HG03095 (cell line): ENCODE data around the gene ULK4.
"Not testable (repeated sequence)": the region's sequence is repeated elsewhere in the genome, so short reads cannot be mapped to it uniquely, and the experiment has no call there.

Experiments used
- ATAC-seq: cut with Tn5 transposase; IDR thresholded peaks from one replicate; pipeline ENCODE4 v1.9.1; 2021; ENCODE audit warnings: moderate library complexity; ENCODE audit not compliant: unreplicated experiment

Gene ULK4

DNA sequence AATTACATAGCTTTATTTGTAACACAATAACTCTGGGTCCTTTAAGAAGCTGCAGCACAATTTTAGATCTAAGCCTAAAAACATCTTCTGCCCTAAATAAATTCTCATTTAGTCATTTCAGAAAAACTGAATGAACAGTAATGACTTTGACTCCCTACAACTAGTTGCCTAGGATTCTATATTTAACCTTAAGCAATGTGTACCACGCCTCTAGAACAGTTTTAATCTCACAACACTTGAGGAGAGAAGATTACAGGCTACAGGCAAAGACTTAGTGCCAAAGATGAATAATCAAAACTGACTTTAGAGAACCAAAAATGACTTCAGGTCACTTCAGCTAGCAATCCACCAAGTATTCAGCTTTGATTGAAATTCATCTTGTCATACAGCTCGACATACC, 192.8 kb downstream of the ULK4 start:
- ATAC-seq = no peak

DNA sequence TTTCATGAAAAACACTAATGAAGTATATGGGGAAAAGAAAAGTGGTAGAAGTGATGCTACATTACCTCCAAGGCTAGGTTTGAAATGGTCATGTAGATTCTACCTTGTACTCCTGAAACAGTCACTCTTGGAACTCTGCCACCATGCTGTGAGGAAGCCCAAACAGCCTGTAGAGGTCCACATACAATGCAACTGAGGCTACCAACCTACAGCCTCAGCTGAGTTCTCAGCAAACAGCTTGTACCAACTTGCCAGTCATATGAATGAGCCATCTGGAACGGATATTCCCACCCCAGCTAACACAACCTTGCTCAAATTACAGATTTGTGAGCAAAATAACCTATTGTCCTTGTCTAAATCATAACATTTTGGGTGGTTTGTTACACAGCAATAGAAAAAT, 193.5 kb downstream of the ULK4 start:
- no peak for ATAC-seq

DNA sequence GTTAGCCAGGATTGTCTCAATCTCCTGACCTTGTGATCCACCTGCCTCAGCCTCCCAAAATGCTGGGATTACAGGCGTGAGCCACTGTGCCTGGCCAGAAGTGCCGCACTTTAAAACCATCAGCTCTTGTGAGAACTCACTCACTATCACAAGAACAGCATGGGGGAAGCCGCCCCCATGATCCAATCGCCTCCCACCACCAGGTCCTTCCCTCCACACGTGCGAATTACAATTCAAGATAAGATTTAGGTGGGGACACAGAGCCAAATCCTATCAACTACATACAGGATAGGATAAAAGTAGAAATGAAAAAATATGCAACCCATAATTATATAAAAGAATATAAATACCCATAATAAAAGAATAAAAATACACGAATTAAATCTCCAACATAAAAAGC, 199.0 kb downstream of the ULK4 start:
- not testable (repeated sequence) for ATAC-seq

DNA sequence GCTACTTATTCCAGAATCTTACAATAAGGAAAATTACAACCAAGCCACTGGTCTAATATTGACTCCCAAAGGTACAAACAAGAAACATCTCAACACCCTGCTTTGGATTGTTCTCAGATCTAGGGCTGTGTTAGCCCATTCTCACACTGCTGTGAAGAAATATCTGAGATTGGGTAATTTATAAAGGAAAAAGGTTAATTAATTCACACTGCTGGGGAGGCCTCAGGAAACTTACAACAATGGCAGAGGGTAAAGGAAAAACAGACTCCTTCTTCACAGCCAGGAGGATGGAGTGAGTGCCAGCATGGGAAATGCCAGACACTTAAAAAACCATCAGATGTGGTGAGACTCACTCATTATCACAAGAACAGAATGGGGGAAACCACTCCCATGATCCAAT, 208.3 kb downstream of the ULK4 start:
- no peak for ATAC-seq

DNA sequence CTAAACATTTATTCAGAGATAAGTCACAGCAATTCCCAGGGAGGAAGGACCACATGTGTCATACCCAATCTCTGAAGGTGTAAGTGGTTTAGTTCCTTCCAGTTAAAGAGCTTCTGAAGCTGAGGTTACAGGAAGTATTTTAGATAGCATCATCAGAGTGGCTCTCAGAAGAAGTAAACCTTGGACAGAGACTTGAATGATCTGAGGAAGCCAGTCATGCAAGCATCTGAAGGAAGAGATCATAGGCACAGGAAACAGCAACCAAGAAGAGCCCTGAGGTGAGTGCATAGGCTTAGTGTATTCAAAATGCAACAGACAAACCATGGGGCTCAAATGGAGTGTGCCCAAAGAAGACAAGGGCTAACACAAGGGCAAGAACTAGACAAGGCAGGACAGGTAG, 210.3 kb downstream of the ULK4 start:
- no peak for ATAC-seq

DNA sequence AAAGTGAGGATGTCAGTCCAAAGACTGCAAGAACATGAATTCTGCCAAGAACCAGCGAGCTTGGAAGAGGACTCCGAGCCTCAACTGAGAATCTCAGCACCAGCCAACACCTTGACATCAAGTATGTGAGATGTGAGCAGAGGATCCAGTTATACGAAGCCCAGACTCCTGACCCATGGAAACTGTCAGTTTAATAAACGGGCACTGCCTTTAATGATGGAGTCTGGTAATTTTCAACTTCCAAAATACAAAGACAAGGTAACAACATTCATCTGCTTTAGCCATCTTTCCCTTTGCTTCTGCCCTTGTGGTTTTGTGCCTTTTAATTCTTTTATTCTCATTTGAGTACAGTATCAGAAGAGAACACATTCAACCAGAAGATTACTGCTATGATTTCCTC, 211.9 kb downstream of the ULK4 start:
- no peak for ATAC-seq

DNA sequence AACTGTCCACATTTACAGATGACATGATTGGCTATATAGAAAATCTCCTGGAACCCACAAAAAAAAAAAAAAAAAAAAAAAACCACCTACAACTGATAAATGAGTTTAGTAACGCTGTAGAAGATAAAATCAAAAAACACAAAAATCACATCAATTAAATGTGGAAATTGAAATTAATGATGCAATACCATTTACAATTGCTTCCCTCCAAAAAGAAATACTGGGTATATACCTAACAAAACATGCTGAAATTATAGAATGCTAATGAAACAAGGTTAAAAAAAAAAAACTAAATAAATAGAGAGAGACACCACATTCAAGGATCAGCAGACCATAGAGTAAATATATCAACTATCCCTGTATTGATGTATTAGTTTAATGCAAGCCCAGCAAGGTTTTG, 215.7 kb downstream of the ULK4 start:
- no peak for ATAC-seq

DNA sequence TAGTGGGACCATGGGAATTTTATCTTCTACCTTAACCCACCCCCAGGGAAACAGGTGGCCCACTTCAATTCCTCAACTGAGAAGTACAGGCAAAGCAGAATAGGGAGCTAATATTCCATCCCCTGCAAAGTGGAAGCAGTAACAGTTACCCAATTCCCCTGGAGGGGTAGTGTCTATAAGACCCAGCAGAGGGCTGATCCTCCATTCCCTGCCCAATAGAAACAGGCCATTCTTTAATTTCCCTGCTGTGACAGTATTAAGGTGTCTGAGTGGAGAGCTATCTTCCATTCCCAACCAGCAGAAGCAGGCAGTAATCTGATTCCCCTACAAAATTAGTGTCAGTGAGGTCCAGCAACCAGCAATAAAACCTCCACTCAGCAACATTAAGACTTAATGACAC, 219.8 kb downstream of the ULK4 start:
- no peak for ATAC-seq

DNA sequence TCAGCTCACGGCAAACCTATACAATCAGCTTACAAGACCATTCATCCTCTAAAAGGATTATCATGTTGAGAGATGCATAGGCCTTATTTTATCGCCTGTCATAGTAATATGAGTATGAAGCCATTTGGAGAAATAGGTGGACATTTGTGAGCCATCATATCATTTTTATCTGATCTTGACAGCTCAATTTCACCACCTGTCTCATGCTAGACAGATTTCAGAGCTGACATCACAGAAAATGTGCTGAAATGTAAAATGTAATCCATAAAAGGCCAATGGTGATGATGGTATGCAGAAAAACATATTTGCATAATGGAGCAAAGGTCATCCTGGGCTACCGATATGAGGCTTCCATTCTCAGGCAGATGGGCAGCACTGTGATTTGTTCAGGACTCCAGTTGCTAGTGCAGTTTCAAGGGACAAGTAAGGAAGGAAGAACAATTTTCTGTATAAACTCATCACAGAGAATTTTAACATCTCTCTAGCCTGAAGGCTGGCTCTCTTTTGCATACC, 221.5 kb downstream of the ULK4 start:
- no peak for ATAC-seq

DNA sequence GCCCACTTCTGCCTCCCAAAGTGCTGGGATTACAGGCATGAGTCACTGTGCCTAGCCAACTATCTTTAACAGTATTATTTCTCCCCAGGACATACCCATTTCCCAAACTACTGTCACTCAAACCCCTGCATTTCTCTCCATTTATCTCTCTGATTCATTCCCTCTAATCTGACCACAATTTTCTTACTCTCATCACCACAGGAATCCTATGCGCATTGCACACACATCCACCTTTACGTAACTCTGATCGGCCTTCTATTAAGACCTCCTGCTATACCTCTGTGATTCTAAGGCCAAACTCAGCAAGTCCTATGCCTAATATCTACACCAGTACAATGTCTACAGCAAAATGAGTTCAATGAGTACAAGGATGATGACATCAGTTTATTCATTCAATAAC, 235.0 kb downstream of the ULK4 start:
- no peak for ATAC-seq

DNA sequence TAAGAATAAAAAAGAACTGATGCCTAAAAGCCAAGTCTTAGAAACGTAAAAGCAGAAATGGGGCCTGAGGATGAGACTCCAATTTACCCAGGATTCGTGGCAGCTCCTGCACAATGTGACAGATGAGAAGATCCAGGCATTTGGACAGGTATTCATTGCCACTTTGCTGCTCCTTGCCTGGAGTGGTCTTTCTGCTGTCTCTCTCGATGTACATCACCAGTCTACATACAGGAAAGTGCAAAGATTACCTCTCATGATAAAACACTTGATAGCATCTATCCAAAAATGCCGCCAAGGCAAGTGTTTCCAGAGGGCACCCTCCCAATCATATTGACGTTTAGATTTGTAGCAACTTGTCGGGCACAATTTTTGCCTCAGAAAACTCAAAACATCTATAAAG, 244.3 kb downstream of the ULK4 start:
- ATAC-seq = no peak

DNA sequence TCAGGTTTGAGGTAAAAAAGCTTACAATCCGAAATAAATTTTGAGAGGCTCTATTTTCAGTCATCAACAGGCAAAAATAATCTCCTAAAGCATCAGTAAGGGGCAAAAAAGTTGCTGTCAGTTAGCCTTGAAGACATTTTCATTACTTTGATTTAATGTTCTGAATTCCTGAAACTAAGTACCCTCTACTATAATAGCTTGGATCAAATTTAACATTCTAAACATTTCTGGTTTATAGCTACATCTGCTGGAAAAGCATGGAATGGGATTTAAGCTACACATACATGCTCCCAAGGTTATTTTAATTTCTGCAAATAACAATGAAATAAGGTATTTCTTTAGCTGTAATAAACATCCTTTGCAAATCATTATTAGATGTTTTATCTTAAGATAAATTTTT, 245.4 kb downstream of the ULK4 start:
- no peak for ATAC-seq

DNA sequence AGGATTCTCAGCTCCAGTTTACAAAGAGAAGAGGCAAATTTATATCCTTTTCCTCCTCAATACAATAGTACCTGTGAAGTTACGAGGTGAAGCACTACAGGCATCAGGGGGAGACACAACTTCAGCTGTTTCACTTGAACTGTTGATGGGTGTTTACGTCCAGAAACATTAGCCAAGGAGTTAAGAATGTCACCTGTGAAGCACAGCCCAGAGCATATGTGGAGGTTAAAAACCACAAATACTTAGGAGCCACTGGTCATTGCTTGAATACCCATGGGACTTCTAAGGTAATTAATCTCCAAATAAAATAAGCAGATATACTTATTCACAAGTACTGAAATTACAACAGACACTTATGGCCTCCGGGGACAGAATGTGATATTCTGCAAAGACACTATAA, 246.5 kb downstream of the ULK4 start:
- no peak for ATAC-seq

DNA sequence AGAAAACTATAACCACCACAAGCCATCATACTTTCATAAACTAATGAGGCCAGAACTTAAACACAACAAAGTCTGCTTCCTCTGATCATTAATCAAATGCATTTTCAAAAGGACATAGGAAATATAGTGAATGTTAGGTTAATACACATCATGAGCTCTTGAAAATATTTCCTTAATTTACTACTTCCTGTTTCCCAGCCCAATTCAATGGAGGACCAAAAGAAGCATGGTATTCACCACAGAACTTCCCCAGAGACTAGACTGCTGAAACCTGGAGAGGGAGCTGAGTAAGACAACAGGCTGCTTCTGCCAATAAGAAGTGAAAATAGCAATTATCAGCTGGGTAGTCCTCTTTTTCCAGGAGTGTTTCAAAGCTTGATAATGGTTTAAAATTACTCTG, 250.3 kb downstream of the ULK4 start:
- no peak for ATAC-seq

DNA sequence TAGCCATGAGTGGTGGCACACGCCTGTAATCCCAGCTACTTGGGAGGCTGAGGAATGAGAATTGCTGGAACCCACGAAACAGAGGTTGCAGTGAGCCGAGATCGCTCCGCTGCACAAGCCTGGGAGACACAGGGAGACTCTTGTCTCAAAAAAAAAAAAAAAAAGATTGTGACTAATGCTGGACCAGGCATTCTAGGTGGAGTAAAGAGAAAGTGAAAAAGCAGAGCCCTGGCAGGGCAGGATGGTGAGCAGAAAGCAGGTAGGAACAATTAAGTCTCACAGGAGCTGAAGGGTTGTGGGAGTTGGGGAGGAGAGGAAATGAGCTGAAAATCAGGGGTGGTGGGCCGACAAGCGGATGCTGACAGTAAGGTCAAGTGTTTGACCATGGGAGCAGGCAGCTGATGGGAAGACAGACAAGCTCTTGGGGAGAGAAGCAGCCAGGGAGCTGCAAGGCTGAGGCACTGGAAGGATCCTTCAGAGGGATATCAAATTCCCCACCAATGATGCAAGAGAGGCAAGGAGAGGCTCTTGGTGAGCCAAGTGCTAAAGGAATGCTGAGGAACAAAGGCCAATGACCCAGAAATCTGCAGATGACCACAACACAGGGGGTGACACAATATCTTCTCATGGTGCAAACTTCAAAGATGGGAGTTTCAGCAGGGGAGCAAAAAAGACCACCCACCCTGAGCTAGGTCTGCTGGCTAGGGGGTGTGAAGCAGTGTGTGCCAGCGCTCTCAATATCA, 251.1 kb downstream of the ULK4 start:
- ATAC-seq = no peak

DNA sequence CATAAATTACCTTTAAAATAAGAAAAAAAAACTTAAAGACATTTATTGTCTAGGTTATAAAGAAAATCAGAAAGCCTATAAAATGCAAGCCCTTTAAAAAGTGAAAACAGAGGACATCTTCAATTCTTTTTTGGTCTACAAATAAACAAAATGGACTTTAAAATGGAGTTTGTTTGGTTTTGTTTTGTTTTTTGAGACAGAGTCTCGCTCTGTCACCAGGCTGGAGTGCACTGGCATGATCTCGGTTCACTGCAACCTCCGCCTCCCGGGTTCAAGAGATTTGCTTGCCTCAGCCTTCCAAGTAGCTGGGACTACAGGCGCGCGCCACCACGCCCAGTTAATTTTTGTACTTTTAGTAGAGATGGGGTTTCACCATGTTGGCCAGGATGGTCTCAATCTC, 252.7 kb downstream of the ULK4 start:
- ATAC-seq = not testable (repeated sequence)

DNA sequence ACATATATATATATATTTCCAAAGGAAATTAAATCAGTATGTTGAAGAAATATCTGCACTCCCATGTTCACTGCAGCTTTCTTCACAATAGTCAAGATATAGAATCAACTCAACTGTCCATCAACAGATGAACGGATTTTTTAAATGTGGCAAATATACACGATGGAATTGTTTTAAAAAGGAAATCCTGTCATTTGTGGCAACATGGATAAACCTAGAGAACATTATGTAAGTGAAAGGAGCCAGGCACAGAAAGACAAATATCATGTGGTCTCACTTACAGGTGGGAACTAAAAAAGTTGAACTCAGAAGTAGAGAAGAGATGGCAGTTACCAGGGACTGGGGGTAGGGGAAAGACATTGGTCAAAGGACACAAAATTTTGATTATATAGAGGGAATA, 253.7 kb downstream of the ULK4 start:
- no peak for ATAC-seq

DNA sequence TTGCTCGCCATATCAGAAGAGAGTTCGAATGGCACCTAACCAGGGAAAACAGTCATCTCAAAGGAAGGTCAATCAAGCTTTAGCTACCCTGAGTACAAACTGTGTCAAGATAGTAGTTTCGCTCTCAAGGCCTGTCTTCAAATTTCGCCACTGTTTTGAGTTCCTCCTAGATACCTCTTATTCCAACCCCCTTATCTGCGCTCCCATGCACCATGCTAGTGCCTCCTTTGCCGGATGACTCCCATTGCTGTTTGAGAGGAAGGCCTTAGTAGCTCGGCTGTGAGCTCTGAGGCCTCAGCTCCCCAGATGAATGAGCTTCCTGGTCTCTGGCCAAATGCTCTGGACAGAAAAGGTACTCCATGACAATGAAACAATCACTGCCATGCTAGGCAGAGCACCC, 256.0 kb downstream of the ULK4 start:
- ATAC-seq = no peak

DNA sequence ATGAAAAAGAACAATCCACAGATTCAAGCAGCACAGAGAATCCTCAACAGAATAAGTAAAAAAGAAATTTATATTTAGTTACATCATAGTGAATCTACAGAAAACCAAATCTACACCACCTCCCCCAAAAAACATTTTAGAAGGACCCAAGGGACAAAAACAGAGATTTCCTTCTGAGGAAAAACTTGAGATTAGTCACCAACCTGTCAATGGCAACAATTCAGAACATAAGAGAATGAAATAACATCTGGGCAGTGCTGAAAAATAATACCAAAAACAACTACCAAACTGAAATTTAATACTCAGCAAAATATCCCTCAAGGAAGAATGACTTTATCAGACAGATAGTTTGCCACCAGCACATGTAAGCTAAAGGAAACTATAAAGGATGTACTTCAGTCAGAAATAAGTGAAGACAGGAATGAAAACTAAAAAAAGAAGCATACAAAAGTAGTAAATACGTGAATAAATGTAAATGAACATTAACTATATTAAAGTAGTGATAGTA, 260.7 kb downstream of the ULK4 start:
- ATAC-seq = no peak

DNA sequence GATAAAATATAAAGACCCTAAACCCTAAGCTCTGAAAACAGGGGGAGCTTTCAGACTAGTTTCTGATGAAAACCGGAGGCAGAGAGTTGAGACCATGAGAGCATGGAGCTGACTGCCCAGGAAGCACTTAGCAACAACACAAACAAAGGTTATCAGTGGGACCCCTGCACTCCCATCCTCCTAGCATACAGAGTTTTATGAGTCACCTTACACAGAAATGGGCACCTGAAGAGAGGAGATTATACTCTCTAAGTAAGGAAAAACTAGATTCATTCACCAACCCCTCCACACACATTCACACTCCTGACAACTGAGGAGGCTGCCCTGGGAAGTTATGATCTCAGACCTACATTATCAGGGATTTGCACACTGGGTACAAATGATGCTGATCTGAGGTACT, 261.7 kb downstream of the ULK4 start:
- ATAC-seq = no peak

DNA sequence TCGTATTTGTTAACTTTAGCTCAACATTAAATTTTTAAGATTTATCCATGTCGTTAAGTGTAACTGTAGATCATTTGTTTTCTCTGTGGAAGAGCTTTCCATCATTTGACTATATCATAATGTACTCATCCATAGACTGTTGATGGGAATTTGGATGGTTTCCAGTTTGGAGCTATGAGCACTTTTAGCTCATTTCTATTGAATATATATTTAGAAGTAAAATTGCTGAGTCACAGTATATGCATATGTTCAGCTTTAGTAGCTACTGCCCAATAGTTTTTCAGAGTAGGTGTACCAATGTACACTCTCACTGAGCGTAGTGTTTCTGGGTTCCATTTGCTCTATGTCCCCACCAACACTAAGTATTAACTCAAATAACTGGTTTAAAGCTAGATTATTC, 263.0 kb downstream of the ULK4 start:
- no peak for ATAC-seq

DNA sequence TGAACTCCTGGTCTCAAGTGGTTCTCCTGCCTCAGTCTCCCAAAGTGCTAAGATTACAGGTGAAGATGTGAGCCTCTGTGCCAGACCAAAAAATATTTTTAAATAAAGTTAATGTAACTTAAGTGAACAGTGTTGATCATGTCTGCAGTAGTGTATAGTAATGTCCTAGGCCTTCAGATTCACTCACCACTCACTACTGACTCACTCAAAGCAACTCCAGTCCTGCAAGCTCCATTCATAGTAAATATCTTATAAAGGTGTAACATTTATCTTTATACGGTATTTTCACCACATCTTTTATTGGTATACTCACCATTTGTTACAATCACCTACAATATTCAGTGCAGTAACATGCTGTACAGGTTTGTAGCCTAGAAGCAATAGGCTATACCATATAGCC, 264.2 kb downstream of the ULK4 start:
- no peak for ATAC-seq

DNA sequence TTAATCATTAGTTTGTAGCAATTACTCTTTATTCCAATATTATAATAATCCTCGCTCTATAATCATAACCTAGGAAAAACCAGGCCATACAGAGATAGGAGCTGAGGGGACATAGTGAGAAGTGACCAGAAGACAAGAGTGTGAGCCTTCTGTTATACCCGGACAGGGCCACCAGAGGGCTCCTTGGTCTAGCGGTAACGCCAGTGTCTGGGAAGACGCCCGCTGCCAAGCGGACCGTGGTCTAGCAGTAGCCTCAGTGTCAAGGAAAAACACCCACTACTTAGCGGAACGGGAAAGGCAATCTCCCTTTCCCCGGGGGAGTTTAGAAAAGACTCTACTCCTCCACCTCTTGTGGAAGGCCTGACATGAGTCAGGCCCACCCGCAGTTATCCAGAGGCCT, 266.1 kb downstream of the ULK4 start:
- not testable (repeated sequence) for ATAC-seq
